ENCODE results near the gene IQCF6. TPM values are rescaled to one million over a fixed set of nuclear protein-coding genes. Genes with fewer than 3 reads are reported as not detected.

Gene IQCF6
- total and polyA plus RNA-seq, 5 donors from 2014 or later = not detected

DNA sequence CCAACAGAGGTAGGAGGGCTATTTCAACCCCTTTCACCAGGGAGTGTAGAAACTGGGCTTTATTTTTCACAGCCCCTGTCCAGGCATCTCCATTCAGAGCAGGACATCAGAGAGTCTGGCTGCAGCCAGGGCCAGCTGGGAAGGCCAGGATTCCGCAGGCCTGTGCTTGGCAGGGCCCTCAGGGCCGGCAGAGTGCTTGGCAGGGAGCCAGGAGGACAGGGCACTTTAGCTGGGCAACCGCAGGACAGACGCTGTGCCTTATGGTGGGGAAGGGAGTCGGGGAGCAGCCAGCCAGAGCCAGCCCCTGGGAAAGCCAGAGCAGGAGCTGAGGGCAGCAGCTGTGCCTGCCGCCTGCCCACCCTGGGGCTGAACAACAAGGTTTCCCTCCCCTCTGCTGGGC lies 34.5 kb upstream of the IQCF6 start:
- Mint-ChIP-seq H3K27me3 (peaks cover 29% of the 10 kb centered on the region), H3K4me3 (no peak overlapping the region), H3K27ac (no peak overlapping the region), H3K9me3 (peaks cover 0 to 4% (median 0%) of the 10 kb centered on the region in 7 donors), H3K4me1 (no peaks in the 10 kb centered on the region), H3K36me3 (no peaks in the 10 kb centered on the region)
- no peak for ATAC-seq (ENCODE audit: low read depth in 2 of 2)
- Histone ChIP-seq H3K27ac (ENCODE audit: insufficient read depth, low read length, poor library complexity, severe bottlenecking) (no peak overlapping the region), H3K9me3 (ENCODE audit: control insufficient read depth in 2 of 2, low read length in 2 of 2) (no peaks in the 10 kb centered on the region), H3K4me1 (ENCODE audit: control insufficient read depth, insufficient read depth, low read length, poor library complexity, severe bottlenecking) (no peaks in the 10 kb centered on the region), H3K27me3 (ENCODE audit: control insufficient read depth, insufficient read depth, low read length) (peaks cover 2% of the 10 kb centered on the region), H3K4me3 (ENCODE audit: low read depth, low read length) (no peak overlapping the region), H3K36me3 (ENCODE audit: control insufficient read depth, insufficient read depth, low read length) (no peaks in the 10 kb centered on the region)
- DNase-seq = no peak

DNA sequence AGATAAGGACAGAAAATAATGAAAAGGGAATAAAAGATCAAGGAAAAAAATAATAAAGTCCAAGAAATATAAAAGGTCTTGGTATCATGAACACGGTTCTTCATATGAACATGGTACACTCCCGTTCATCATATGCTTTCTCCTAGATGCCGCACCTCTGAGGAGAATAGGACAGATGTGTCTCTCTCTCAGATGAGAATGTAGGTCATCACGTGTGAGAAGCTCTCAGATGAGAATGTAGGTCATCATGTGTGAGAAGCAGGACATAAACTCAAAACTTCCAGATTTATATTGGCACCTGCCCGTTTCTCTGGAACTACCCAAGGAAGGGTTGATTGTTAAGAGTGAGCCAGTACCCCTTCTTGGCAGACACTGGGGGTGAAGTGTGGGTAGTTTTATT lies 29.9 kb upstream of the IQCF6 start:
- H3K27ac ChIP-seq (ENCODE audit: insufficient read depth, low read length, poor library complexity, severe bottlenecking) = no peak overlapping the region
- H3K36me3 ChIP-seq (ENCODE audit: control insufficient read depth, insufficient read depth, low read length) = no peaks in the 10 kb centered on the region
- H3K4me1 Mint-ChIP-seq = peaks cover 0 to 4% (median 0%) of the 10 kb centered on the region in 4 donors
- DNase-seq (no peak), ATAC-seq (ENCODE audit: low read depth in 2 of 2) (no peak)
- peaks cover 34% of the 10 kb centered on the region for H3K27me3 Mint-ChIP-seq
- H3K27me3 ChIP-seq (ENCODE audit: control insufficient read depth, insufficient read depth, low read length) = peaks cover 3% of the 10 kb centered on the region
- H3K9me3 ChIP-seq (ENCODE audit: control insufficient read depth in 2 of 2, low read length in 2 of 2) = no peaks in the 10 kb centered on the region
- H3K4me1 ChIP-seq (ENCODE audit: control insufficient read depth, insufficient read depth, low read length, poor library complexity, severe bottlenecking) = no peaks in the 10 kb centered on the region
- H3K4me3 Mint-ChIP-seq = no peak overlapping the region
- no peaks in the 10 kb centered on the region for H3K36me3 Mint-ChIP-seq
- no peak overlapping the region for H3K27ac Mint-ChIP-seq
- peaks cover 0 to 4% (median 0%) of the 10 kb centered on the region in 7 donors for H3K9me3 Mint-ChIP-seq
- no peak overlapping the region for H3K4me3 ChIP-seq (ENCODE audit: low read depth, low read length)

DNA sequence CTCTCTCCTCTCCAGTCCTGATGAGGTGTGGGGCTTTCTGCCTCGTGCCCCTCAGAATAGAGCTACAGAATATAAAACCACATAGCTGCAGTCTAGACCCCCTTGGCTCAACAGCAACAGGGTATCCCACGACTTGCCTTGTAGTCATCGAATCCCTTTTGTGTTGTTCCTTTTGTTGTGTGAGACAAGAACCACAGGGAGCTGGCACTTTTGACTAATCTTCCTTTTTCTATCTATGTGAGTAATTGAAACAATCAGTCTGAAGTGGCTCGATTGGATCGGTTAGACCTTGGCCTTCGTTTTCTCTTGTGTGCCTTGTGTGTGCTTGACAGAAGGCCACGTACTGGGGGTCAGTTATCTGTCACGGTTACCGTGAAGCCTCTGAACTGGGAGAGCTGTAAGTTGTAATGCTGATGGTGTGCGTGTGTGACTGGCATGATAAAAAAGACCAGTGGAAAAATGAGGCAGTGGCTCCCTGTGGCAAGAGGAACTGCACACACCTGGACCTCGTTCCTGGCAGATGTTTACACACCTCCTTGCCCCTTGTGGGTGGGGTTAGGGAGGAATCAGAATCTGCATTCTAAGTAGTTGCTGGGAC lies 23.2 kb upstream of the IQCF6 start:
- DNase-seq (no peak), ATAC-seq (ENCODE audit: low read depth in 2 of 2) (no peak)
- H3K36me3 ChIP-seq (ENCODE audit: control insufficient read depth, insufficient read depth, low read length) = no peaks in the 10 kb centered on the region
- peaks cover 7% of the 10 kb centered on the region for H3K27me3 ChIP-seq (ENCODE audit: control insufficient read depth, insufficient read depth, low read length)
- H3K27ac ChIP-seq (ENCODE audit: insufficient read depth, low read length, poor library complexity, severe bottlenecking) = no peak overlapping the region
- Mint-ChIP-seq H3K9me3 (no peaks in the 10 kb centered on the region), H3K27ac (no peak overlapping the region), H3K4me3 (no peak overlapping the region), H3K27me3 (peaks cover 20% of the 10 kb centered on the region), H3K4me1 (peaks cover 0 to 4% (median 1%) of the 10 kb centered on the region in 4 donors), H3K36me3 (no peaks in the 10 kb centered on the region)
- no peaks in the 10 kb centered on the region for H3K9me3 ChIP-seq (ENCODE audit: control insufficient read depth in 2 of 2, low read length in 2 of 2)
- no peak overlapping the region for H3K4me3 ChIP-seq (ENCODE audit: low read depth, low read length)
- no peaks in the 10 kb centered on the region for H3K4me1 ChIP-seq (ENCODE audit: control insufficient read depth, insufficient read depth, low read length, poor library complexity, severe bottlenecking)

DNA sequence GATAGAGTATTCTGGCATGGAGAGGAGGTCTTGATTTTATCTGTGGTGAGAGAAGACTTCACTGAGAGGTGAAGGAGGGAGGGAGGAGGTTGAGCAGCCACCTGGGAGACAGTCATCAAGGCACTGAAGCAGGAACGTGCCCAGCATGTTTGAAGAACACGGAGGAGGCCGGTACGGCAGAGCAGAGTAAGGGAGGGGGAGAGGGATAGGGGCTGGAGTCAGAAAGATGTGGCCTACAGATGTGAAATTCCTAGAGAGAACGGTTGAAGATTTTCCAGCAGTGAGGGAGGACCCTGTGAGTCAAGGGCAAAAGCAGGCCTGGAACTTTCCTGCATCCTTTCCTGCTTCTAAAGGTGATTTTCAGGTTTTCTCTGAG lies 21.7 kb upstream of the IQCF6 start:
- H3K27ac Mint-ChIP-seq = peak overlapping the region in 1 of 3 donors; percentile 27
- ATAC-seq (ENCODE audit: low read depth in 2 of 2) = no peak

DNA sequence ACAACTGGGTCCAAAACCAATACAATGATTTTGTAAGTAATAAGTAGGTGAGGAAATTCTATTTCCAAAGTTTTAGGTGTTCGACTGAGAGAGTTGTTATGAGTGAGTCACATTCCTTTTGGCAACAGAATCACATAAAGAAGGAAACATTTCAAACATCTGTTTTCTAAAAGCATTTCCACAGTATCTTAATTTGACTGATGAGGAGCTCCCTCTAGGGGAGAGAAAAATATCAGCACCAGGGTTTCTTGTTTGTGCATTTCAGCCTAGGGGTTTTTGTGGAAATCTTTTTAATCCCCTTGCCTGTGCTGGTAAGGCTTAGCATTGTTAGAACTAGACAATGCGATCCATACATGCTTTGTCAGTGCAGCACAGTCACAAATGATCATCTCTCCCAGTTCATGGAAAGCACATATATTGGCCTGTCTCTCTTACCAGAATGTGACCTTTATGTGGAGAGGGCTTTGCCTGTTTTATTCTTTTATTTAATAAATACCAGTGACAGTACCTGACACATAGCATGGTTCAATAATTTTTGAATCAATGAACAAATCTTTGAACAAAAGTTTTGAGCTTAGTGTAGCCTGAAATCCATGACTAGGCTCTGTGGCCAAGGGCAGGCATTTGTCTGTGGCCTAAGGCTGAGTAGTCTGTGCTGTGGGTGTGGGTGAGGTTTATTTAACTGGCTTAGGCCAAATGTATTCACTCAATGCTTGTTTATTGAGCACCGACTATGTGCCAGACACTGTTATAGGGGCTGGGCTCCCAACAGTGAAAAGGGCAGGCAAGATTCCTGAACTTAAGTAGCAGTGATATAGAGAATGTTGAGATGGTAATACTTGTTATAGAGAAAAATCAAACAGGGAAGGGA lies 21.1 kb upstream of the IQCF6 start:
- peaks cover 9% of the 10 kb centered on the region for H3K27me3 ChIP-seq (ENCODE audit: control insufficient read depth, insufficient read depth, low read length)
- peak overlapping the region in 1 of 3 donors; percentile 27 for H3K27ac Mint-ChIP-seq
- no peak overlapping the region for H3K4me3 Mint-ChIP-seq
- peaks cover 19% of the 10 kb centered on the region for H3K27me3 Mint-ChIP-seq
- H3K27ac ChIP-seq (ENCODE audit: insufficient read depth, low read length, poor library complexity, severe bottlenecking) = no peak overlapping the region
- H3K4me1 ChIP-seq (ENCODE audit: control insufficient read depth, insufficient read depth, low read length, poor library complexity, severe bottlenecking) = no peaks in the 10 kb centered on the region
- DNase-seq = peak; percentile 9 to 71 (median 61)
- no peaks in the 10 kb centered on the region for H3K36me3 Mint-ChIP-seq
- peak in 1 of 2 donors; percentile 55 for ATAC-seq (ENCODE audit: low read depth in 2 of 2)
- no peak overlapping the region for H3K4me3 ChIP-seq (ENCODE audit: low read depth, low read length)
- no peaks in the 10 kb centered on the region for H3K36me3 ChIP-seq (ENCODE audit: control insufficient read depth, insufficient read depth, low read length)
- H3K9me3 Mint-ChIP-seq = no peaks in the 10 kb centered on the region
- H3K4me1 Mint-ChIP-seq = peaks cover 0 to 13% (median 6%) of the 10 kb centered on the region in 4 donors
- H3K9me3 ChIP-seq (ENCODE audit: control insufficient read depth in 2 of 2, low read length in 2 of 2) = no peaks in the 10 kb centered on the region

More for the DNA sequence above, 21.7 kb upstream of the IQCF6 start:
- DNase-seq = no peak
- peaks cover 0 to 13% (median 6%) of the 10 kb centered on the region in 4 donors for H3K4me1 Mint-ChIP-seq
- no peaks in the 10 kb centered on the region for H3K9me3 Mint-ChIP-seq
- Histone ChIP-seq H3K4me1 (ENCODE audit: control insufficient read depth, insufficient read depth, low read length, poor library complexity, severe bottlenecking) (no peaks in the 10 kb centered on the region), H3K9me3 (ENCODE audit: control insufficient read depth in 2 of 2, low read length in 2 of 2) (no peaks in the 10 kb centered on the region), H3K36me3 (ENCODE audit: control insufficient read depth, insufficient read depth, low read length) (no peaks in the 10 kb centered on the region), H3K27me3 (ENCODE audit: control insufficient read depth, insufficient read depth, low read length) (peaks cover 9% of the 10 kb centered on the region), H3K27ac (ENCODE audit: insufficient read depth, low read length, poor library complexity, severe bottlenecking) (no peak overlapping the region), H3K4me3 (ENCODE audit: low read depth, low read length) (no peak overlapping the region)
- H3K27me3 Mint-ChIP-seq = peaks cover 20% of the 10 kb centered on the region
- no peak overlapping the region for H3K4me3 Mint-ChIP-seq
- H3K36me3 Mint-ChIP-seq = no peaks in the 10 kb centered on the region

DNA sequence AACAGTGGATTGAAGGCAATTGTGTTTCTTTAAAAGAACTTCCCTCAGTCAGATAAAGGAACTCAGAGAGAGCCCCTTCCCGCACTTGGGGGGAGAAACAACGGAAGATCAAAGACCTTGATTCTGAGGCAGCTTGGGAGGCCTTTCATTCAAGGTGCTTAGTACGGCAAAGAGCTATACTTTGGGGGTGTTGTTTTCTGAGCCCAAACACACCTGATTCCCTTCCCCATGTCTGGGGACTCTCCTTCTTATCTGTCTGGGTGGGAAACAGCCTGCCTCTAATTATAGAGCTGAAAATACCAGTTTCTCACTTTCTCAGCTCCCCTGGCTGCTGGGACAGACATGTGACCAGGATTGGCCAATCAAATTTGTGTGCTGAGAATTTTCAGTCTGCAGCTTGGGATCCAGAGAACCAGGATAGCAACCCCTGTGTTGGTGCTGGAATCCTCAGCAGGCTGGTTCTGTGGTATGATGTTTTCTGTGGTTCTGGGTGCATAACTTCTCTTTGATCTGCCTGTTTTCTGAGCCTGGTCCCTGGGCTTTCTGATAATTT lies 19.4 kb upstream of the IQCF6 start:
- H3K4me3 ChIP-seq (ENCODE audit: low read depth, low read length) = no peak overlapping the region
- DNase-seq (no peak), ATAC-seq (ENCODE audit: low read depth in 2 of 2) (no peak)
- Mint-ChIP-seq H3K4me1 (peaks cover 0 to 9% (median 6%) of the 10 kb centered on the region in 4 donors), H3K36me3 (no peaks in the 10 kb centered on the region), H3K27ac (peak overlapping the region in 1 of 3 donors; percentile 26), H3K27me3 (peaks cover 20% of the 10 kb centered on the region), H3K9me3 (no peaks in the 10 kb centered on the region), H3K4me3 (no peak overlapping the region)
- no peaks in the 10 kb centered on the region for H3K36me3 ChIP-seq (ENCODE audit: control insufficient read depth, insufficient read depth, low read length)
- no peaks in the 10 kb centered on the region for H3K9me3 ChIP-seq (ENCODE audit: control insufficient read depth in 2 of 2, low read length in 2 of 2)
- no peak overlapping the region for H3K27ac ChIP-seq (ENCODE audit: insufficient read depth, low read length, poor library complexity, severe bottlenecking)
- no peaks in the 10 kb centered on the region for H3K4me1 ChIP-seq (ENCODE audit: control insufficient read depth, insufficient read depth, low read length, poor library complexity, severe bottlenecking)
- peaks cover 11% of the 10 kb centered on the region for H3K27me3 ChIP-seq (ENCODE audit: control insufficient read depth, insufficient read depth, low read length)

DNA sequence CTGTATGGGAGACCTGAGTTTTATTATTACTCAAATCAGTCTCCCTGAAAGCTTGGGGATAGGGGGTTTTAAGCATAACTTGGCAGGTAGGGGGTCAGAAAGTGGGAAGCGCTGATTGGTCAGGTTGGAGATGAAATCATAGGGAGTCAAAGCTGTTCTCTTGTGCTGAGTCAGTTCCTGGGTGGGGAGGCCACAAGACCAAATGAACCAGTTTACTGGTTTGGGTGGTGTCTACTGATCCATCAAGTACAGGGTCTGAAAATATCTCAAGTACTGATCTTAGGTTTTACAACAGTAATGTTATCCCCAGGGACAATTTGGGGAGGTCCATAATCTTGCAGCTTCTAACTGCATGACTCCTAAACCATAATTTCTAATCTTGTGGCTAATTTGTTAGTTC lies 17.8 kb upstream of the IQCF6 start:
- Mint-ChIP-seq H3K4me3 (no peak overlapping the region), H3K36me3 (no peaks in the 10 kb centered on the region), H3K4me1 (peaks cover 0 to 9% (median 6%) of the 10 kb centered on the region in 4 donors), H3K27me3 (peaks cover 20% of the 10 kb centered on the region), H3K27ac (no peak overlapping the region), H3K9me3 (no peaks in the 10 kb centered on the region)
- ATAC-seq (ENCODE audit: low read depth in 2 of 2) (no peak), DNase-seq (peak in 1 of 3 donors; percentile 56)
- H3K4me1 ChIP-seq (ENCODE audit: control insufficient read depth, insufficient read depth, low read length, poor library complexity, severe bottlenecking) = no peaks in the 10 kb centered on the region
- no peaks in the 10 kb centered on the region for H3K36me3 ChIP-seq (ENCODE audit: control insufficient read depth, insufficient read depth, low read length)
- H3K9me3 ChIP-seq (ENCODE audit: control insufficient read depth in 2 of 2, low read length in 2 of 2) = no peaks in the 10 kb centered on the region
- no peak overlapping the region for H3K4me3 ChIP-seq (ENCODE audit: low read depth, low read length)
- peaks cover 11% of the 10 kb centered on the region for H3K27me3 ChIP-seq (ENCODE audit: control insufficient read depth, insufficient read depth, low read length)
- no peak overlapping the region for H3K27ac ChIP-seq (ENCODE audit: insufficient read depth, low read length, poor library complexity, severe bottlenecking)
